Amygdala (tissue), 56 donors: Measurements from ENCODE around the gene WASF2.
"Not testable (repeated sequence)": the region's sequence is repeated elsewhere in the genome, so short reads cannot be mapped to it uniquely, and the experiment has no call there.

ENCODE experiments used
- DNase-seq, 56 donors: peaks; one replicate each; lab custom pipeline; 2025; lab: John Stamatoyannopoulos, UW

WASF2 gene

GRCh38 chr1:27388337-27389005, 101.5 kb downstream of the WASF2 start:
- peak in 13 of 56 donors; percentile 8 to 56 (median 13) for DNase-seq

DNA sequence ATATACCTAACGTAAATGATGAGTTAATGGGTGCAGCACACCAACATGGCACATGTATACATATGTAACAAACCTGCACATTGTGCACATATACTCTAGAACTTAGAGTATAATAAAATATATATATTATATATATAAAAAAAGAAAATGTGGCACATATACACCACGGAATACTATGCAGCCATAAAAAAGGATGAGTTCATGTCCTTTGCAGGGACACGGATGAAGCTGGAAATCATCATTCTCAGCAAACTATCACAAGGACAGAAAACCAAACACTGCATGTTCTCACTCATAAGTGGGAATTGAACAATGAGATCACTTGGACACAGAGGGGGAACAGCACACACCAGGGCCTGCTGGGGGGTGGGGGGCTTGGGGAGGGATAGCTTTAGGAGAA, 105.2 kb downstream of the WASF2 start:
- not testable (repeated sequence) for DNase-seq

DNA sequence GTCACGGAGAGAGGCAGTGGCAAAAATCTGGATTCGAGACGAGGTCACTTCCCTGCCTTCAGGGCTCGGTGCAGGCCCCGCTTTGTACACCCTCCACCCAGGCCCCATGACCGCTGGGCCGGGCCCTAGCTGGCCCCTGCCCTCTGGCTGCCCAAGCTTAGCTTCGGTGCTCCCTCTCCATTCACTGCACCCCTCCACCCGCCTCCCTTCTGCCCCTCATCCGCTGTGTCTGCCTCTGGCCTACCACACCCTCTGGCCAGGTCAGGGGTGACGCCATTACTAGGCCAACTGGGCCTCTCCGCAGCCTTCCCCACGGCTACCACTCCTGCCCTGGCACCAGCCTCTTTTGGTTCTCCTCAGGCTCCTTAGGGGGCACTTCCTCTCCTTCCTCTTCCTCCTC, 106.3 kb downstream of the WASF2 start:
- DNase-seq, result no peak

- DNase-seq, result peak in 2 of 56 donors; percentile 39 to 56
Measured at GRCh38 chr1:27383039-27383605, 106.8 kb downstream of the WASF2 start, which contains the start of gene CD164L2. TSS of gene CD164L2 (minus strand) at chr1:27383333. CDS start at chr1:27383239, 94 bp downstream.

DNA sequence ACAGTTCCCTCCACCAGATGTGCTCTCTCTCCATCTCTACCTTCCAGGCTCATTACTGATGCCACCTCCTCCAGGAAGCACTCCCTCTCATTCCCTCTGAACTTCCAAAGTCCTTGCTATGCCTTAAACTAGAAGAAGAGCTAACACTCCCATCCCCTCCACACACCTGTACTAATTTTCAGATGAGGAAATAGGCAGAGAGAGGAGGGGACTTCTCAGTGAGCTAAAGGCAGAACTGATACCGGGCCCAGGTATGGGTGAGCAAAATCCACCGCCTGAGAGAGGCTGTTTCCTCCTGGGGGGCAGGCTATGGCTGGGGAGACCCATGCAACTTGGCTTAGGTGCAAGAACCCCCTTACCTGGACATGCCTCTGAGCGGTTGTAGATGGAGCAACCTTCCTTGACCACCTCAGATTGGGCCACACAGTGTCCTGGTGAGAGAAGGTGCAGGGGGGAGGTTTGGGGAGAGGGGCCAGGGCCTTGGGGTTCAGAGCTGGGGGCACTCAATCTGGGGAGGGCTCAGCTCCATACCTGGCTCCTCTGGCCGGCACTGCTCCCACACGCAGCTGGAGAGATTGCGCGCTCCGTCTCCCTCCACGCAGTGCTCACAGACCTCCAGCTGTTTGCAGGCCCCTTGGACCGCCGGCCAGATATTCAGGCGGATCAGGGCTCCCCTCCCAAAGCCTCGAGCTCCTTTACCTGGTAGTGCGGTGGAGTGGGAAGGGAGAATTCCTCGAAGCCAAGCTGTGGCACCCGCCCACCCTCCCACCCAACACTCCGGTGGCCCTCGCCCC, 107.8 kb downstream of the WASF2 start:
- no peak for DNase-seq

- DNase-seq, result no peak
Measured at GRCh38 chr1:27380766-27381733, 108.9 kb downstream of the WASF2 start.

- no peak for DNase-seq
Measured at GRCh38 chr1:27380224-27380623, 109.7 kb downstream of the WASF2 start.

DNA sequence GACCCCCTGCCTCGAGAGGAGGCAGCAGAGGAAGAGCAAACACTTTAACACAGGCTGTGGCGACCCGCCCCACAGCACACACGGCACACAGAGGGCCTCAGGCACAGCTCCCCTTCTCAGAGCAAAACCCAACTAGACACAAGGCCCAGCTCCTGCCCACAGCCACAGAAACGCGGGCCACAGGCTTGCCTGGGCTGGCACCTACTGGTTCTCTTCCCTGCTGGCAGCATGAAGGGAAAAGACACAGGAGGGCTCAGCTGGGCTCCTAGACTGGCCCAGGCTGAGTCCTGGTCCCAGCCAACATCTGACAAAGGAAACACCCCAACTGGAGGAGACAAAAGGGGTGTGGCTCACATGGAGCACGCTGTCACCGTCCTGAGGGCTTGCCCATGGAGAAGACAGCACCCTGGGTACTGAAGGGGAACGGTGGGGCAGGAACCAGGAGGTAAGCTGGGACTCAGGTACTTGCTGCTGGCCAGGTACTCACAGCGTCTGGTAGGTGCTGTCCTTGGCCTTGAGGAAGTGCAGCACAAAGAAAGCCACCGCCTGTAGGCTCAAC, 110.3 kb downstream of the WASF2 start:
- DNase-seq, result no peak

DNA sequence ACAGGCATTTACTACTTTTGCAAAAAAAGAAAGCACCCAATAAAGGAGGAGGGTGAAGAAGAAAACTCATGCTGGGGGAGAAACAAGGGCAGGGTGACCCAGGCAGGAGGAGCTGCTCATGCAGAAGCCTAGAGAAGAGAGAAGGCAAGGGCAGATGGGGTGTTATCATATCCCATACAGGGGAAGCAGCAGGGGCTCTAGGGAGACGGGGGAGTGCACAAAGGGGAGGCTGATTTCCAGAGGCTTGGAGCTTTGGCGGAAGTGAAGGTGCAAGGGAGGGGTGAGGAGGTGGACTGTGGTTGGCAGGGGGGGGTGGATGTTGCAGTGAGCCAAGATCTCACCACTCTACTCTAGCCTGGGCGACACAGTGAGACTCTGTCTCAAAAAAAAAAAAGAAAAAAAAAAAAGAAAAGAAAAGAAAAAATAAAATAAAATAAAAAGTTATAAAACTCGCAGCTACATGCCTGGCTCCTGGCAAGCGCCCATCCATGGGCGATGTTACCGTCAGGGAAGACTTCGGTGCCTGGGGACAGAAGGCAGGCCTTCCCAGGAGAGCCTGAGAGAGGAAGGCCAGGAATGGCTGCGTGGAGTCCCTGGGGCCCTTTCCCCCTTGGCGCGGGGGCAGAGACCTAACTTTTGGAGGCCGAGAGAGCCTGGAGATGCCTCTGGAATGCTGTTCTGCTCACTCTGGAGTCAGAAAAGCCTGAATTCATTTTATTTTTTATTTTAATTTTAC, 112.0 kb downstream of the WASF2 start:
- no peak for DNase-seq

- DNase-seq, result no peak
Measured at GRCh38 chr1:27374362-27375086, 115.4 kb downstream of the WASF2 start, which contains the start of gene FCN3. TSS of gene FCN3 (minus strand) at chr1:27374824. CDS start at chr1:27374818, 6 bp downstream.

GRCh38 chr1:27372808-27373690, 116.9 kb downstream of the WASF2 start:
- no peak for DNase-seq

DNA sequence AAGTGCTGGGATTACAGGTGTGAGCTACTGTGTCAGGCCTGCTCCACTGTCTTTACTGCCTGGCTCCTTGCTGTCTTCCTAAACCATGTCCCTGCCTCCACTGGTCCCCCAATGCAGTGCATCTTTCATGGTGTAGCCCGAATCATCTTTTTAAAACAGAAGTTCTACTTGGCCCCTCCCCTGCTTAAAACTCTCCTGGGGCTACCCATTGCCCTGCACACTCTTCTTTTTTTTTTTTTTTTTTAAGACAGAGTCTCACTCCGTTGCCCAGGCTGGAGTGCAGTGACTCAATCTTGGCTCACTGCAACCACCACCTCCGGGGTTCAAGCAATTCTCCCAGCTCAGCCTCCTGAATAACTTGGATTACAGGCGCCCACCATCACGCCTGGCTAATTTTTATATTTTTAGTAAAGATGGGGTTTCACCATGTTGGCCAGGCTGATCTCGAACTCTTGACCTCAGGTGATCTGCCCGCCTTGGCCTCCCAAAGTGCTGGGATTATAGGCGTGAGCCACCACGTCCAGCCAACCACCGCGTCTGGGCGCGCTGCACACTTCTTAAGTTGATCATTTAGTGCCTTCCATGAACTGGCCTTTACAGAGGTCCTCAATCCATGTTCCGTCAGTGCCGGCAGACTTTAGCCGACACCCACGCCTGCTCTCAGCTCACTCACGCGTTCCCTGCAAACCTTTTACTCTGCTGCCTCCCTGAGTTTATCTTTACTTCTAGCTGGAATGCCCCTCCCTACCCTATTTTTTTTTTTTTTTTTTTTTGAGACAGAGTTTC, 117.8 kb downstream of the WASF2 start:
- no peak for DNase-seq

DNA sequence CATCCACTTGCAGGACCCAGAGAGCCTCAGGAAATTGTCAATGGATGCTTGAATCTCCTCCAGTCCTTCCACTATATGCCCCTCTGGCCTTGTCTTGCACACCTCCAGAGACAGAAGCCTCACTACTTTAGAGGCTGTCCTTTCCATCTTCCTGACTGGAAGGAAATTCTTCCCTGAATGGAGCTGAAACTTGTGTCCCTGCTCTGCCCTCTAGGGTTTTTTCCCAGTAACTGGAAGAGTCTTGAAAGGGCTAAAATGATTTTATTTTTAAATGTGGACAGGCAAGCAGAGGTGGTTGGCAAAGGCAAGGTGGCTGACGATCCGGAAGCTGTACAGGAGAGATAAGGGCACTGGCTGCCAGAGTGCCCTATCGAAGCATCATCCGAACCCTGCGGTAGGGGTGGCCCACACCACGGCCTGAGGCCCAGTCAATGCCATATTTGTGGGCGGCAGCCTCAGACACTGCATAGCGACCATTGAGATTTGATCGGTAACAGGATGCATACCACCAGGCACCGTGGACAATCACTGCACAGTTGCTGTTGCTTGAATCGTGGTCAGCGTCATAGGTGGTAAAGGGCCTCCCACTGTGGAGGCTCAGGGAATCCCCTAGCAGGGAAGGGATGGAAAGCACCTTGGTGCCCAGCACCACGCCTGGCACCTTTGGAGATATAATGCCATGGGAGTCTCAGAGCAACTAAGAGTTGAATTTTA, 120.9 kb downstream of the WASF2 start:
- no peak for DNase-seq

DNA sequence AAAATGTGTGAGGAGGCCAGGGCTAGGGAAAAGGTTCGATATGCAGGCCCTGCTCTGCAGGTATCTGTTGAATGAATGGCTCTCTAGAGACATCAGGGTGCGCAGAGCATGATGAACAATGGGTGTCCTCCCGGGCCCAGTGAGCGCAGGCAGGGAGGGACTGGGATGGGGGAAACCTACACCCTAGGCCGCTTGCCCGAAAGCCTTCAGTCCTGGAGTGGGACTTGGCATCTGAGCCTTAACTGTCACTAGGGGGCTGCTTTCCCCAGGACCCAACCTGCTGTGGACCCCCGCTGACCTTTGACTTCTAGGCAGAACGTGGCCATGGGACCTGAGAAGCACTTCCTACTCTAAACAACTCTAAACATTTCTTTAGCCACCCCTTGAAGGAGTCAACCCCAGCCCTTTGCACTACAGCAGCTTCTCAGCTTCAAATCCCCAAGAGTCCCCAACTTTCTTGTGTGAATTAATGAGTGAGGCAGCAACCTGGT, 122.8 kb downstream of the WASF2 start:
- DNase-seq, result no peak

GRCh38 chr1:27366411-27367159, 123.4 kb downstream of the WASF2 start, which contains the start of gene MAP3K6:
TSS of gene MAP3K6 (minus strand) at chr1:27366961. CDS start at chr1:27366597, 364 bp downstream.
- DNase-seq, result peak in 34 of 56 donors; percentile 11 to 63 (median 40)
